DOHH2 (cell line): ENCODE data around the gene CLDN34.

Experiments
- H3F3A ChIP-seq: fragments of 200-600 bp; sonication (generic), shearing (Covaris generic); 2 replicates; pipeline ENCODE4 v1.6.0; 2016; ENCODE audit warnings: antibody characterized with exemption, mild to moderate bottlenecking; ENCODE audit not compliant: control insufficient read depth, insufficient read depth
- H3K27ac ChIP-seq: fragments of 200-600 bp; sonication (generic); 2 replicates; pipeline ENCODE4 v1.5.1; 2014; ENCODE audit warnings: low read depth, mild to moderate bottlenecking, low read length, moderate library complexity
- H3K27me3 ChIP-seq: fragments of 200-600 bp; sonication (generic); 2 replicates; pipeline ENCODE4 v1.6.1; 2014; ENCODE audit warnings: mild to moderate bottlenecking, low read length, mixed read lengths; ENCODE audit not compliant: control insufficient read depth
- H3K36me3 ChIP-seq: fragments of 200-600 bp; sonication (generic); 2 replicates; pipeline ENCODE4 v1.6.1; 2014; ENCODE audit warnings: mild to moderate bottlenecking, low read length, moderate library complexity, mixed read lengths; ENCODE audit not compliant: control insufficient read depth
- H3K4me1 ChIP-seq: fragments of 200-600 bp; sonication (generic); 2 replicates; pipeline ENCODE4 v1.6.1; 2014; ENCODE audit warnings: mild to moderate bottlenecking, low read length, mixed read lengths; ENCODE audit not compliant: control insufficient read depth
- H3K4me2 ChIP-seq: fragments of 200-600 bp; sonication (generic); 2 replicates; pipeline ENCODE4 v1.6.0; 2014; ENCODE audit warnings: mild to moderate bottlenecking, low read length, moderate library complexity
- H3K4me3 ChIP-seq: fragments of 200-600 bp; sonication (generic); 2 replicates; pipeline ENCODE4 v1.5.1; 2014; ENCODE audit warnings: mild to moderate bottlenecking, low read length, mixed read lengths
- H3K79me2 ChIP-seq: fragments of 200-600 bp; sonication (generic); 2 replicates; pipeline ENCODE4 v1.6.1; 2014; ENCODE audit warnings: mild to moderate bottlenecking, low read length, mixed read lengths; ENCODE audit not compliant: control insufficient read depth
- H3K9me2 ChIP-seq: fragments of 200-600 bp; sonication (generic); replicated peaks from 2 replicates; pipeline ENCODE4 v1.6.1; 2014; ENCODE audit warnings: mild to moderate bottlenecking, low read length, mixed read lengths; ENCODE audit not compliant: control insufficient read depth
- H3K9me3 ChIP-seq: fragments of 200-600 bp; sonication (generic); 2 replicates; pipeline ENCODE4 v1.6.1; 2014; ENCODE audit warnings: antibody characterized with exemption, low read length, mixed read lengths; ENCODE audit not compliant: control insufficient read depth, insufficient read depth
- H4K20me1 ChIP-seq: fragments of 200-600 bp; sonication (generic); 2 replicates; pipeline ENCODE4 v1.6.0; 2014; ENCODE audit warnings: low read depth, mild to moderate bottlenecking, antibody characterized with exemption, low read length, moderate library complexity; ENCODE audit not compliant: control insufficient read depth, insufficient read depth
- EZH2phosphoT487 ChIP-seq: fragments of 200-600 bp; sonication (generic); IDR thresholded peaks from 2 replicates; pipeline ENCODE4 v1.6.1; 2017; ENCODE audit warnings: borderline replicate concordance, mild to moderate bottlenecking, antibody characterized with exemption, low read length, moderate library complexity, mixed read lengths
- TF ChIP-seq, protein P1 (sequence below): fragments of 200-600 bp; sonication (generic); IDR thresholded peaks from one replicate; pipeline ENCODE4 v1.5.1; 2014; ENCODE audit warnings: antibody characterized with exemption, mild to moderate bottlenecking, low read depth, low read length; ENCODE audit not compliant: poor library complexity, severe bottlenecking

Gene CLDN34

DNA sequence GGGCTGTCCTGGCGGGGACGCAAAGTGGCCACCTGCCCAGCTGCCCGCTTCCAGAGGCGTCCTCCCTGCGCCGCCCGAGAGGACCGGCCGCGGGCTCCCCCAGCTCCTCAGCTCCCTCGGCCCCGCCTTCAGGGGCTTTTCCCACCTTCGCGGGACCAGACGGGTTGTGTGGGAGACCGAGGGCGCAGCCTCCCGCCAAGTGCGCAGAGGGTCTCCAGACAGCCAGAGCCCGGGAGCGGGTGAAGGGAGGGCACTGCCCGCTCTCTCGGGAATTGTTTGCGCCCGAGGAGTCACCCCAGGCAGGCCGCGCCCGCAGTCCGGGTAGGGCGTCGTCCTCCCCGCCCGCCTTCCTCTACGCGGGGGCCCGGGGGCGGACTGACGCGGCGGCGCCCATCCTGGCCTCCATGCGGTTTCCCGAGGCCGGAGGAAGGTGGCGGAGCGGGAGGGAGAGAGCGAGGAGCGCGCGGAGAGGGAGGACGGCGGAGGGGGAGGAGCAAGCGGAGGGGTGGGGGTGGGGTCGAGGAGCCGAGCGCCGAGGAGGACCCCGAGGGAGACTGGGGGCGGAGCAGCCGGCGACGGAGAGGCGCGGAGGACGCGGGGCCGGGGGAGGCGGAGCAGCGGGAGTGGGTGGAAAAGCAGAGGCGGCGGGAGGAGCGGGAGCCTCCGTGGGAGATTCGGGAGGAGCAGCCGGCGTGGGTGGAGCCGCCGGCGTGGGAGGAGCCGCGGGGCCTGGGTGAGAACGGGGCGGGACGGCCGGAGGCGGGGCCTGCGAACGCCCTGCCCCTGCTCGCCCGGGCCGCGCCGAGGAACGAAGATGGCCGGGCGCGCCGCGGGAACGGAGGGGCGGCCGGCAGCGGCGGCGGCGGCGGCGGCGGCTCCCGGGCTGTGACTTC lies 47.5 kb downstream of the CLDN34 start:
- TF ChIP-seq EZH2phosphoT487, result no peak
- TF ChIP-seq, protein P1, sequence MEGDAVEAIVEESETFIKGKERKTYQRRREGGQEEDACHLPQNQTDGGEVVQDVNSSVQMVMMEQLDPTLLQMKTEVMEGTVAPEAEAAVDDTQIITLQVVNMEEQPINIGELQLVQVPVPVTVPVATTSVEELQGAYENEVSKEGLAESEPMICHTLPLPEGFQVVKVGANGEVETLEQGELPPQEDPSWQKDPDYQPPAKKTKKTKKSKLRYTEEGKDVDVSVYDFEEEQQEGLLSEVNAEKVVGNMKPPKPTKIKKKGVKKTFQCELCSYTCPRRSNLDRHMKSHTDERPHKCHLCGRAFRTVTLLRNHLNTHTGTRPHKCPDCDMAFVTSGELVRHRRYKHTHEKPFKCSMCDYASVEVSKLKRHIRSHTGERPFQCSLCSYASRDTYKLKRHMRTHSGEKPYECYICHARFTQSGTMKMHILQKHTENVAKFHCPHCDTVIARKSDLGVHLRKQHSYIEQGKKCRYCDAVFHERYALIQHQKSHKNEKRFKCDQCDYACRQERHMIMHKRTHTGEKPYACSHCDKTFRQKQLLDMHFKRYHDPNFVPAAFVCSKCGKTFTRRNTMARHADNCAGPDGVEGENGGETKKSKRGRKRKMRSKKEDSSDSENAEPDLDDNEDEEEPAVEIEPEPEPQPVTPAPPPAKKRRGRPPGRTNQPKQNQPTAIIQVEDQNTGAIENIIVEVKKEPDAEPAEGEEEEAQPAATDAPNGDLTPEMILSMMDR, result no peak

DNA sequence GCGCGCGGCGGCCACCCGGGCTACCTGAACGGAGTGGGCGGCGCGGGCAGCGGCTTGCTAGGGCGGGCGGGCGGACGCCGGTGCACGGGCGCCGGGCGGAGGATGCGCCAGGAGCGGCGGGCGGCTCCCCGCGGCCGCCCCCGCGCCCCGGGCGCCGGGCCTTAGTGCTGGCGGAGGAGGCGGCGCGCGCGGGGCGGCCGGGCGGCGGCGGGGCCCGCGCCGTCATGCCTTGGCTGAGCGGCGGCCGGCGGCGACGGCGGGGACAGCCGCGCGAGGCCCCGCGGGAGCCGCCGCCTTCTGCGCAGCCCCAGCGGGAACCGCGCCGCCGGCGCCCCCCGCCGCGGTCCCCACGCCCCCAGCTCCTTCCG lies 48.2 kb downstream of the CLDN34 start:
- Histone ChIP-seq H4K20me1 (no peaks in the 10 kb centered on the region), H3K79me2 (peaks cover 43% of the 10 kb centered on the region), H3K27ac (no peak overlapping the region), H3K9me2 (no peaks in the 10 kb centered on the region), H3K4me1 (peaks cover 55% of the 10 kb centered on the region), H3K9me3 (no peaks in the 10 kb centered on the region), H3K4me2 (no peak overlapping the region), H3K4me3 (peak overlapping the region; percentile 83), H3F3A (no peaks in the 10 kb centered on the region), H3K27me3 (0 out of 2 replicates have a peak, but pooled peaks cover 2% of the 10 kb centered on the region), H3K36me3 (peaks cover 17% of the 10 kb centered on the region)
- no peak for TF ChIP-seq EZH2phosphoT487
- TF ChIP-seq, protein P1, result no peak

More for the DNA sequence above, 47.5 kb downstream of the CLDN34 start:
- Histone ChIP-seq H3K9me2 (no peaks in the 10 kb centered on the region), H3K9me3 (no peaks in the 10 kb centered on the region), H3F3A (no peaks in the 10 kb centered on the region), H4K20me1 (no peaks in the 10 kb centered on the region), H3K4me3 (peak overlapping the region; percentile 76), H3K4me1 (peaks cover 61% of the 10 kb centered on the region), H3K4me2 (peak overlapping the region; percentile 75), H3K36me3 (peaks cover 17% of the 10 kb centered on the region), H3K79me2 (peaks cover 39% of the 10 kb centered on the region), H3K27me3 (0 out of 2 replicates have a peak, but pooled peaks cover 2% of the 10 kb centered on the region), H3K27ac (peak overlapping the region; percentile 28)

DNA sequence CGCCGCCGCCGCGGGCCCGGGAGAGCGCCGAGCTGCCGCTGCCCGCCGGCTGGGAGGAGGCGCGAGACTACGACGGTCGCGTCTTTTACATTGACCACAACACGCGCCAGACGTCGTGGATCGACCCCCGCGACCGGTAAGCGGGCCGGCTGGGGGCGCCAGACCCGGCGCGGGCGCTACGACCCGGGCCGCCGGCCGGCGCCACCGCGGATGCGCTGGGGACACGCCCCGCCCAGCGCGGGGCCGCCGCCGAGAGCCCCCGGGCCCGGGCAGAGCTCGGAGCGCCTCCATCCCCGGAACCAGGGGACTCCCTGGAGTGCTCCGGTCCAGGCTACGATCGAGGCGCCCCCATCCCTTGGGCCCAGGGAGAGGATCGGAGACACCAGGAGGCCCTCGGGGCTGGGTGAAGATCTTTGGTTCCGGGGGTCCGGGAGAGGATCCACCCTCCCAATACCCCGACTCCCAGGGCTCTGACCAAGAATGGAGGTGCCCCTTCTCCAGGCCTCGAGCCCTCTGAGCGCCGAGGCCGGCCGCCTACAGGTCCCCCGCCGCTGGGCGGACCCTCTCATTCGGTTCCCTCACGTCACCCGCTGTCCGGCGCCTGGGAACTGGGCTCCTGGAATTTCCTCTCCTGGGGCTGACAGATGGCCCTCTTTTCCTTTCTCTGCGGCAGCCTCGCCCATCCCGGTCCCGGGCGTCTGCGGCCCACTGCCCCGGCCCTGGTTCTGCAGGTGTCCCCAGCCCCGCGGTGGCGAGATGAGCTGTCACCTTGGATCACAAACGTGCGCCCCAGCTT lies 48.8 kb downstream of the CLDN34 start:
- Histone ChIP-seq H3K79me2 (peaks cover 49% of the 10 kb centered on the region), H3K9me2 (no peaks in the 10 kb centered on the region), H3K4me3 (peak overlapping the region; percentile 83), H3K36me3 (peaks cover 17% of the 10 kb centered on the region), H4K20me1 (no peaks in the 10 kb centered on the region), H3K27ac (peak overlapping the region; percentile 34), H3F3A (no peaks in the 10 kb centered on the region), H3K9me3 (no peaks in the 10 kb centered on the region), H3K4me1 (peaks cover 49% of the 10 kb centered on the region), H3K4me2 (peak overlapping the region; percentile 84), H3K27me3 (0 out of 2 replicates have a peak, but pooled peaks cover 2% of the 10 kb centered on the region)
- TF ChIP-seq EZH2phosphoT487, result no peak
- TF ChIP-seq, protein P1, result no peak
